Dermis blood vessel endothelial cell (primary cell): ENCODE data around the gene RPIA. TPM values are rescaled to one million over a fixed set of nuclear protein-coding genes. Genes with fewer than 3 reads are reported as not detected.
"Not testable (repeated sequence)": the region's sequence is repeated elsewhere in the genome, so short reads cannot be mapped to it uniquely, and the experiment has no call there.

Experiments
- DNase-seq: peaks from one replicate; pipeline ENCODE4 v3.0.0; 2010
- total RNA-seq: library from RNA; depleted of rRNA; stranded (reverse); fragments of >200 nt; gene quantifications from 2 replicates; pipeline ENCODE4 v1.2.3, GENCODE V29; 2014

The RPIA gene
- 14.5 and 16.5 TPM in 2 replicates for total RNA-seq

GRCh38 chr2:88691339-88692183 is at the start of gene RPIA:
RPIA (plus strand) TSS chr2:88691673; CDS start chr2:88691699, 26 bp downstream.
- peak; percentile 99 for DNase-seq

- DNase-seq: no peak
Observed at GRCh38 chr2:88642278-88642677, 49.2 kb upstream of the RPIA start.

- not testable (repeated sequence) for DNase-seq
Observed at GRCh38 chr2:88645291-88645882, 46.1 kb upstream of the RPIA start.

- no peak for DNase-seq
Observed at GRCh38 chr2:88651646-88652045, 39.8 kb upstream of the RPIA start.

GRCh38 chr2:88654714-88655113 is 36.8 kb upstream of the RPIA start:
- no peak for DNase-seq

- DNase-seq: no peak
Observed at GRCh38 chr2:88656690-88657089, 34.8 kb upstream of the RPIA start.

- DNase-seq: no peak
Observed at GRCh38 chr2:88657131-88657530, 34.3 kb upstream of the RPIA start.

GRCh38 chr2:88658326-88658725 is 33.1 kb upstream of the RPIA start:
- DNase-seq: peak; percentile 5

- DNase-seq: peak; percentile 20
Observed at GRCh38 chr2:88658881-88659537, 32.5 kb upstream of the RPIA start.

GRCh38 chr2:88659538-88659915 is 31.9 kb upstream of the RPIA start:
- peak; percentile 72 for DNase-seq

GRCh38 chr2:88660622-88661021 is 30.9 kb upstream of the RPIA start:
- no peak for DNase-seq

- DNase-seq: no peak
Observed at GRCh38 chr2:88666576-88666975, 24.9 kb upstream of the RPIA start.

- DNase-seq: no peak
Observed at GRCh38 chr2:88667219-88667618, 24.3 kb upstream of the RPIA start.

GRCh38 chr2:88668862-88669261 is 22.6 kb upstream of the RPIA start:
- no peak for DNase-seq

- DNase-seq: peak; percentile 74
Observed at GRCh38 chr2:88669482-88670214, 21.8 kb upstream of the RPIA start.

GRCh38 chr2:88671786-88672427 is 19.6 kb upstream of the RPIA start:
- DNase-seq: peak; percentile 70

GRCh38 chr2:88673363-88673762 is 18.1 kb upstream of the RPIA start:
- DNase-seq: no peak

GRCh38 chr2:88680266-88680902 is 11.1 kb upstream of the RPIA start:
- no peak for DNase-seq

GRCh38 chr2:88680916-88681315 is 10.6 kb upstream of the RPIA start:
- DNase-seq: no peak

GRCh38 chr2:88683160-88684021 is 8.1 kb upstream of the RPIA start:
- no peak for DNase-seq

- no peak for DNase-seq
Observed at GRCh38 chr2:88684519-88684918, 7.0 kb upstream of the RPIA start.
